Raji (cell line): ENCODE results near the gene PRSS38.

Source experiments
- POLR2A ChIP-seq: IDR thresholded peaks from 2 replicates; pipeline ENCODE4 v1.6.1; 2011; ENCODE audit warnings: low read depth, low read length, control low read depth; ENCODE audit not compliant: insufficient read depth

Gene PRSS38

DNA sequence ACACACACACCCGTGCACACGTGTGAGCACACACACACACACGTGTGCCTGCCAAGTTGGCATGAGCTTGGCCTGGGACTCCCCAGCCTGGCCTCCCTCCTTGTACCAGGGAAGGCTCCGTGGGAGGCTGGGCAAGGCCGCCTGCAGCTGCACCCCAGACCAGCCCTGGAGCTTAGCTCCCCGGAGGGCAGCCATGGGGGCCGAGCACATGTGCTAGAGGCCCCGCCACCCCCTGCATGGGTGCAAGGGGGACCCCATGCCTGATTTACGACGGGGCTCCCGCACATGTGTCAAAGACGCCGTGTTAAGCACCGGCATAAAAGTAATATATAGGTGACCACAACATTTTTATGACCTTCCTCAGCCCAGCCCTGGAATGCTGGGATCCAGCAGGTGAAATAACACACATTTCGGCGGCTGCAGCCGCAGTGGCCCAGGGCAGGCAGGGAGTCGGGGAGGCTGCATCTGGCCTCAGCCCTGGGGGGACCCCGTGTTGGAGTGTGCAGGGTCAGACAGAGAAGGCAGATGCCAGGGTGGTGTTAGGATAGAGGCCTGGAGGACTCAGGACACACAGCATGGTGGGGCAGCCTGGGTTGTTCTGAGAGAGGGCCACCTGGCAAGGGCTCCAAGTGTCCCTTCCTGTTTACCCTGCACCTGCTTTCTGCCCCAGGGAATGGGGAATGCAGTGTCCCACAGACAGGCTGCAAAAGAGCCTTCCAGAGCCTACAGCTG is 75.9 kb downstream of the PRSS38 start:
- no peak for TF ChIP-seq POLR2A

DNA sequence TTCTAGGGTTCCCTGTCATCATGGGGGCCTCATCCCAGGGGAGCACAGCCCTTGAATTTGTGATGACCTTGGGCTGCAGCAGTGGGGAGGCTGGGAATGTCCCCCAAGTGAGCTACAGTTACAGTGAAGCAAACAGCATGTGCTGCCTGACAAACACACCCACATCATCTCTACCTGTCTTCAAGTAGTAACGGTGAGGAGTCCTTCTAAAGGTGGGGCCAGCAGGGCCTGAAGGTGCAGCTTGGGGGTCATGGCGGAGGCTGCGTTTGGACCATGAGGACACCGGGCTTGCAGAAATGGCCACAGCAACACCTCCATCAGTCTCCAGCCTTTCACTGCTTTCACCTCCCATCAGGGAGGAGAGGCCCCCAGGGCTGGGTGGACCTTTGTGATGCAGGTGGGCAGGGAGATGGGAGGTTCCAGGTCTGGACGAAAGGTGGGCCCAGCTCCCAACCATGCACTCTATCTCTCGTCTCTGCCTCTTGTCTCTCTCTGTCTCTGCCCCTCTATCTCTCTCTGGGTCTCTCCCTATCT is 76.5 kb downstream of the PRSS38 start:
- TF ChIP-seq POLR2A, result no peak

DNA sequence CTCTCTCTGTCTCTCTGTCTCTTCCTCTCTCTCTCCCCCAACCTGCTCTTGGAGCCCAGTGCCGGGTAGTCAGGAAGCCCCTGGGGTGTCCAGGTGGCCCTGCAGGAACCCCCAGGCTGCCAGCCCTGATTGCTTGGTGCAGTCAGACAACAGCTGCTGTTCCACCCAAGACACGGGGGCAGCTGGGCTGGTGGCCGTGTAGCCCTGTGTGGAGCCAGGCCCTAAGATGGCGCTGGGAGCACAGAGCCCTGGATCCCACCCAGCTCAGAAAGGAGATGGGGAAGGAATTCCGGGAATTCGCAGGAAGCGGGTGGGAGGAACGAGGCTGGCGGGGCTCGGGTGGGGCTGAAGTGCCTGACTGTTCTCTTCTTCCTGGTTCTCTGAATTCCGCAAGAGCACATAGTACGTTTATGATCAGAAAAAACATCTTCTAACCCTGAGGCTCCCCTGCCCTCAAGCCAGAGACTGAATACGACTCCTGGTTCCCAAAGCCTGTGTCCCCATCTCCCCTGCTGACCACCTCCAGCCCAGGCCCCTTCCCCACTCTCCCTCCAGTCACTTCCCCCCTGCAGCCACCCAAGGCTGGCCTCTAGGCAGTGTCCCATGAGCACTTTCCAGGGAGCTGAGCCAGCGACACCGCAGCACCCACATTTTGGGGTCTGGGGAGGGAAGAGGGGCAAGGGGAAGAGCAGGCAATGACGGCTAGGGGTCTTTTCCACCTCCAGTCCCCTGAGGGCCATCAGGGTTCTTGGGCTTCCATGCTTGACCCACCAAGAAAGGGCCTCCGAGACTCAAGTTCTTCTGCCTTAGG is 77.2 kb downstream of the PRSS38 start:
- no peak for TF ChIP-seq POLR2A

DNA sequence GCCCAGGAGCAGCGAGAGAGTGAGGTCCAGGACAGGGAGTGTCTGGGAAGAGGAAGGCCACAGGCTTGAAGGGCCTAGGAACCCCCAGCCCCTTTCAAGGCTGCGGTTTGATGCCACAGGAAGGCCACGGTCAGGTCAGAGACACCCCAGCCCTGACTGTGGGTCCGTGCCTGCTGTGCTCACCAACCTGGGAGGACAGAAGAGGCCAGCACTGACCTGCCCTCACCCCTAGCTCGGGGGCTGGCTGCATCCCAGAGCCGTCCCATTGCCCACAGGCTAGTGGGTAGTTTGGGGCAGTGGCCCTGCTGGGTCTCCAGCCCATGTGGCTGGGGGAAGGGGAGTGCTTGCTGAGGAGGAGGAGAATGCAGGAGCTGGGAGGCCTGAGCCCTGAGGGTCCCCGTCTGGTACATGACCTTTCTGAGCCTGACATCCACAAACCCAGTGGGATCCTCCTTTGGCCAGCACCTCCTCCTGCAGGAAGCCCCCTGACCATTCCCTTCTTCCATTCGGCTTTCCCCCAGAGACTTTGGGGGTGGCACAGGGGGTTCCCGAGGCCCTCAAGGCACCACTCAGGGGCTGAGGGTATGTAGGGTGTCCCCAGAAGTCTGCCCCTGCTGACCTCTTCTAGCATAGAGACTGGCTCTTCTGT is 77.9 kb downstream of the PRSS38 start:
- TF ChIP-seq POLR2A, result no peak

DNA sequence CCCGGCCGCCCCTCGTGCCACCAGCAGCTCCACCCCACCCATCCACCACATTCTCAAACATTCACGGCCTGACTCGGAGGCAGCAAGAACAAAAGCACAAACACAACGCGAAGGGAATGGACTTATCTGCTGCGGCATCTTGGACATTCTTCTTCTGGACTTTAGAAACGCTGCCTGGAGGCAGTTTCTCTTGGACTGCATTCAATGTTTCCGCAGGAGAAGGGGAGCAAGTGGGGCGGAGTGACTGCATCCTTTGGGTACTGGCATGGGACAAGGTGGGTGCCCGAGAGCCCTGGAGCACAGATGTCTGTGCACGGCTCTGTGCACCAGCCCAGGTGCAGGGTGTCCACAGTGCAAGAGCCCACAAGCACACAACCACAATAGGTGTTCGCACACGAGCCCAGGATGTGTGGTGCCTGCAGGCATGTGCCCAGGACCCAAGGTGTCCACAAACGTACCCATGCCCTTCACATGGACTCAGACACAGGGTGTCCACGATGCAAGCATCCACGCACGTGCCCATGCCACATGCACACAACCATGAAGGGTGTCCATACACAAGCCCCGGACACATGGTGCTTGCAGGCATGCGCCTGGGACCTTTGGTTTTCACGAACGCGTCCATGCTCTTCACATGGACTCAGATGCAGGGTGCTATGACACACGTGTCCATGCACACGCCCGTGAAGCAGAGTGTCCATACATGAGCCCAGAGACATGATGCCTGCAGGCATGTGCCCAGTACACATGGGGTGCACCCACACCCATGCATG is 78.7 kb downstream of the PRSS38 start:
- no peak for TF ChIP-seq POLR2A

DNA sequence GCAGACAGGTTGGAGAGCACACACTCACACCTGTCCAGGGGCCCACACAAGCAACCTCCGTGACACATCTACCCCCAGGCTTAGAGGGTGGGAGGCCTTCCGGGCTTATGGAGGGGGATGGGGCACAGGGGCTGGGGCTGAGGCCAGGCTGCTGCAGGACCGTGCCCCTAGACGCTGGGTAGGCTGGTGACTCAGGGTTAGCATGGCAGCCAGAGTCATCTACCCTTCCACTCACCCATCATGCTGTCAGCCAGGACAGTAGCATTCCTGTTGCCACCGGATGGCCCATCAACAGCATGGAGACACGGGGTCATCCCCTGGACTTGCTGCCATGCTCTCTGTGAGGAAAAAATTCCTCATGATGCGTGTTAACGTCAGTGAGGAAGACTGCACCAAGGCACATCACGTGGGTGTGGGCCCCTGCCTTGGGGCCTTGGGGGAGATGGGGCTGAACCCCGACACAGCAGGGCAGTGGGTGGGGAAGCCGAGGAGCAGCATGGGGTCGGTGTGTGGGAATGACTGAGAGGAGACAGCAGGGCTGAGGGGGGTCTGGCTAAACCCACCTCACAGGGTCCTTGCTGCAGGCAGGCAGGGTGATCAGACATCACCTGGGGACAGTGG is 79.5 kb downstream of the PRSS38 start:
- TF ChIP-seq POLR2A, result no peak
